H1 (cell line): ENCODE data around the gene DDC. TPM values are rescaled to one million over a fixed set of nuclear protein-coding genes. Genes with fewer than 3 reads are reported as not detected.

Source experiments
- ATF3 ChIP-seq: IDR thresholded peaks from 2 replicates; pipeline ENCODE4 v1.6.1; 2011; ENCODE audit warnings: low read depth, mild to moderate bottlenecking, low read length; ENCODE audit not compliant: insufficient read depth
- CEBPB ChIP-seq: IDR thresholded peaks from 2 replicates; pipeline ENCODE4 v1.6.1; 2012; ENCODE audit warnings: low read depth, low read length
- HDAC2 ChIP-seq, 2 experiments: fragments of 300-600 bp in 1 of 2; sonication (generic) in 1 of 2; IDR thresholded peaks; 2 replicates each; pipeline ENCODE4 v1.6.1; 2011 to 2012; ENCODE audit warnings: low read depth in 2 of 2, low read length in 2 of 2, mild to moderate bottlenecking in 2 of 2, moderate library complexity in 2 of 2, borderline replicate concordance in 1 of 2, inconsistent platforms in 1 of 2
- RAD21 ChIP-seq, 2 experiments: IDR thresholded peaks in 1 of 2; conservative IDR thresholded peaks in 1 of 2; 2 replicates each; pipeline ENCODE4 v1.6.1; 2011; ENCODE audit warnings: low read depth in 2 of 2, low read length in 2 of 2, improper control_type of control experiment in 1 of 2, inconsistent platforms in 1 of 2, mild to moderate bottlenecking in 1 of 2, moderate library complexity in 1 of 2
- polyA plus RNA-seq, 7 experiments: library from polyadenylated mRNA; depleted of rRNA in 3 of 7; stranded (reverse) in 5 of 7; unstranded in 2 of 7; fragments of >200 nt in 5 of 7; fragments of 200-250 nt in 2 of 7; gene quantifications; 1 replicate in 5 of 7; 2 replicates in 1 of 7; 4 replicates in 1 of 7; pipeline versions ENCODE4 v1.2.1 to v1.2.3, GENCODE V29; 2011 to 2013; ENCODE audit warnings: missing spikeins in 2 of 7, mixed read lengths in 2 of 7
- total RNA-seq: library from RNA; stranded (reverse); fragmentation: NEBNext Ultra II Directional; extraction: Animal tissue kit (Norgen Biotek cat#: 25700); gene quantifications from 2 replicates; pipeline ENCODE4 v1.2.1, GENCODE V29; 2021

The DDC gene
- total and polyA plus RNA-seq, 2 of the 8 experiments (the other 6 are each of a cell fraction or from before 2014, with no cell fraction given), result 0.05 TPM; not detected in 1

- no peak for TF ChIP-seq ATF3
- no peak for TF ChIP-seq CEBPB
- no peak for TF ChIP-seq HDAC2 (IDR thresholded peaks at IDR 0.05; ENCODE audit: borderline replicate concordance in 1 of 2, low read depth in 2 of 2, low read length in 2 of 2)
- no peak for TF ChIP-seq RAD21 (IDR thresholded peaks at IDR 0.05 in 1 of 2, conservative IDR thresholded peaks at IDR 0.05 in 1 of 2; ENCODE audit: low read depth in 2 of 2, low read length in 2 of 2)
Measured at GRCh38 chr7:50448823-50449222, 116.4 kb downstream of the DDC start (continued).
